ENCODE data around the gene SLC25A12. TPM values are rescaled to one million over a fixed set of nuclear protein-coding genes. Genes with fewer than 3 reads are reported as not detected.
A peak's percentile ranks its signal among the peaks of the same experiment; 100 is the strongest.

SLC25A12 gene
- total RNA-seq = 10 to 100 TPM; 16.2 to 18.3 TPM

GRCh38 chr2:171893824-171894611 is at the start of gene SLC25A12:
Gene SLC25A12, minus strand, starts transcription at chr2:171894244. Its CDS starts 30 bp downstream, at chr2:171894214.
- Mint-ChIP-seq H3K27ac (peak within 1 kb of the TSS; percentile 93), H3K27me3 (peaks cover 3% of the 10 kb centered on the region), H3K9me3 (peaks cover 2% of the 10 kb centered on the region), H3K36me3 (ENCODE audit: low read depth) (peaks cover 27% of the 10 kb centered on the region), H3K4me3 (peak within 1 kb of the TSS; percentile 99), H3K4me1 (ENCODE audit: low read depth) (peaks cover 34% of the 10 kb centered on the region)
- POLR2A ChIA-PET = interaction anchor here (0.8 to 4.1 kb wide), 6 partner anchors 13 to 460 kb away, joined by 3 to 20 read pairs (median 3); partner anchors contain the start of genes HAT1, METAP1D and METTL8
- ATAC-seq (peak; percentile 96), DNase-seq (peak; percentile 80)
- no peak for TF ChIP-seq CTCF (IDR thresholded peaks at IDR 0.05)
- CTCF ChIA-PET = interaction anchor here (1.3 kb wide), 1 partner anchor 70 kb away, joined by 5 read pairs; no protein-coding TSS in a partner anchor
- intact Hi-C loops (cut with micrococcal nuclease) = no loop called here

- intact Hi-C loops (cut with micrococcal nuclease) = no loop called here
- ATAC-seq (no peak), DNase-seq (no peak)
- TF ChIP-seq CTCF (IDR thresholded peaks at IDR 0.05) = no peak
- peaks cover 26% of the 10 kb centered on the region for H3K4me1 Mint-ChIP-seq (ENCODE audit: low read depth)
- POLR2A ChIA-PET = interaction anchor here (1.1 to 1.2 kb wide), 2 partner anchors 15 to 19 kb away, joined by 4 to 5 read pairs; partner anchors contain the start of gene HAT1
- H3K9me3 Mint-ChIP-seq = no peaks in the 10 kb centered on the region
- CTCF ChIA-PET = interaction anchor here (0.5 to 2.0 kb wide), 4 partner anchors 19 to 171 kb away, joined by 3 to 7 read pairs (median 4); partner anchors contain the start of genes DLX2 and HAT1
- no peak overlapping the region for H3K4me3 Mint-ChIP-seq
- H3K36me3 Mint-ChIP-seq (ENCODE audit: low read depth) = peaks cover 17% of the 10 kb centered on the region
- H3K27me3 Mint-ChIP-seq = no peaks in the 10 kb centered on the region
- H3K27ac Mint-ChIP-seq = no peak overlapping the region
Observed at GRCh38 chr2:171941316-171941699, 47.3 kb upstream of the SLC25A12 start.

GRCh38 chr2:171939743-171940071 is 45.7 kb upstream of the SLC25A12 start:
- no peaks in the 10 kb centered on the region for H3K9me3 Mint-ChIP-seq
- H3K4me3 Mint-ChIP-seq = no peak overlapping the region
- no peak overlapping the region for H3K27ac Mint-ChIP-seq
- H3K36me3 Mint-ChIP-seq (ENCODE audit: low read depth) = peaks cover 22% of the 10 kb centered on the region
- ATAC-seq (no peak), DNase-seq (no peak)
- intact Hi-C loops (cut with micrococcal nuclease) = no loop called here
- ChIA-PET POLR2A (no interaction called here), CTCF (interaction anchor here (2.0 kb wide), 1 partner anchor 18 kb away, joined by 7 read pairs; the partner anchor contains the start of gene HAT1)
- no peak for TF ChIP-seq CTCF (IDR thresholded peaks at IDR 0.05)
- peaks cover 33% of the 10 kb centered on the region for H3K4me1 Mint-ChIP-seq (ENCODE audit: low read depth)
- no peaks in the 10 kb centered on the region for H3K27me3 Mint-ChIP-seq

GRCh38 chr2:171939058-171939742 is 45.2 kb upstream of the SLC25A12 start:
- ATAC-seq = no peak
- intact Hi-C loops (cut with micrococcal nuclease) = no loop called here
- DNase-seq = no peak
- Mint-ChIP-seq H3K36me3 (ENCODE audit: low read depth) (peaks cover 25% of the 10 kb centered on the region), H3K9me3 (no peaks in the 10 kb centered on the region), H3K27ac (no peak overlapping the region), H3K27me3 (no peaks in the 10 kb centered on the region), H3K4me3 (no peak overlapping the region), H3K4me1 (ENCODE audit: low read depth) (peaks cover 32% of the 10 kb centered on the region)
- no peak for TF ChIP-seq CTCF (IDR thresholded peaks at IDR 0.05)
- POLR2A ChIA-PET = no interaction called here
- CTCF ChIA-PET = interaction anchor here (2.0 kb wide), 1 partner anchor 17 kb away, joined by 7 read pairs; the partner anchor contains the start of gene HAT1

- ChIA-PET CTCF (no interaction called here), POLR2A (no interaction called here)
- no peaks in the 10 kb centered on the region for H3K27me3 Mint-ChIP-seq
- ATAC-seq (no peak), DNase-seq (no peak)
- intact Hi-C loops (cut with micrococcal nuclease) = no loop called here
- TF ChIP-seq CTCF (IDR thresholded peaks at IDR 0.05) = no peak
- no peak overlapping the region for H3K27ac Mint-ChIP-seq
- no peak overlapping the region for H3K4me3 Mint-ChIP-seq
- H3K4me1 Mint-ChIP-seq (ENCODE audit: low read depth) = peaks cover 54% of the 10 kb centered on the region
- peaks cover 55% of the 10 kb centered on the region for H3K36me3 Mint-ChIP-seq (ENCODE audit: low read depth)
- no peaks in the 10 kb centered on the region for H3K9me3 Mint-ChIP-seq
Observed at GRCh38 chr2:171930385-171930784, 36.3 kb upstream of the SLC25A12 start.
